HCT116 (cell line): ENCODE results near the gene NXPH2. TPM values are rescaled to one million over a fixed set of nuclear protein-coding genes. Genes with fewer than 3 reads are reported as not detected.

ENCODE experiments used
- ATAC-seq: fragments of 200-7000 bp; cut with Tn5 transposase; 2 replicates; pipeline ENCODE4 v1.9.1; 2020; ENCODE audit warnings: mild to moderate bottlenecking, moderate library complexity
- BruUV-seq: library from RNA; stranded (reverse); fragments of 400-500 nt; replicated peaks from 2 replicates; lab custom pipeline; 2021; lab: Mats Ljungman, UMichigan
- CTCF ChIA-PET: fragments of 300-600 bp; sonication (Branson Sonifier 250); formaldehyde crosslinking; loops from one replicate; lab custom pipeline; 2021; ENCODE audit warnings: antibody characterized with exemption; lab: Charles Lee
- POLR2A ChIA-PET: fragments of 300-600, 350-600 bp; sonication (Branson Sonifier 250); formaldehyde crosslinking; loops from one replicate; lab custom pipeline; 2021; ENCODE audit warnings: antibody characterized with exemption; lab: Charles Lee
- RAD21 ChIA-PET, 2 experiments: fragments of 300-600 bp; sonication (Branson Sonifier 250); formaldehyde crosslinking; loops; one replicate each; lab custom pipeline; 2023; ENCODE audit warnings: low total read pairs in 2 of 2; ENCODE audit not compliant: uncharacterized antibody in 2 of 2, unreplicated experiment in 2 of 2, low non-redundant PET in 1 of 2; lab: Charles Lee
- DNase-seq: peaks from one replicate; pipeline ENCODE4 v3.0.0-alpha.2; 2010; ENCODE audit warnings: low read depth, low spot score
- H2AFZ ChIP-seq: fragments of 200-600 bp; shearing (Covaris generic), sonication (generic); 2 replicates; pipeline ENCODE4 v1.6.1; 2017; ENCODE audit warnings: low read depth, mixed run types, mixed read lengths, antibody characterized with exemption, low read length; ENCODE audit not compliant: poor library complexity, severe bottlenecking
- H3K27ac ChIP-seq: 2 replicates; pipeline ENCODE4 v1.5.1; 2012; ENCODE audit warnings: low read depth, low read length
- H3K27me3 ChIP-seq: fragments of 200-600 bp; sonication (generic); 2 replicates; pipeline ENCODE4 v1.6.1; 2016; ENCODE audit warnings: mixed run types, low read length, mixed read lengths; ENCODE audit not compliant: insufficient read depth
- H3K36me3 ChIP-seq, 2 experiments: fragments of 200-500 bp in 1 of 2; fragments of 200-600 bp in 1 of 2; sonication (Bioruptor generic) in 1 of 2; sonication (generic) in 1 of 2; 2 replicates each; pipeline versions ENCODE4 v1.5.1 to v1.6.1; 2014 to 2016; ENCODE audit warnings: low read length in 2 of 2, inconsistent platforms in 1 of 2, mixed read lengths in 1 of 2, mixed run types in 1 of 2; ENCODE audit not compliant: insufficient read depth in 2 of 2, control insufficient read depth in 1 of 2
- H3K4me1 ChIP-seq, 2 experiments: fragments of 200-600 bp in 1 of 2; sonication (generic) in 1 of 2; 2 replicates each; pipeline versions ENCODE4 v1.5.1 to v1.6.1; 2012 to 2017; ENCODE audit warnings: low read length in 2 of 2, inconsistent platforms in 1 of 2, mild to moderate bottlenecking in 1 of 2, mixed read lengths in 1 of 2, mixed run types in 1 of 2, moderate library complexity in 1 of 2; ENCODE audit not compliant: insufficient read depth in 2 of 2, control insufficient read depth in 1 of 2
- H3K4me2 ChIP-seq: fragments of 200-600 bp; sonication (generic); 2 replicates; pipeline ENCODE4 v1.6.1; 2017; ENCODE audit warnings: mixed run types, low read length, mixed read lengths
- H3K4me3 ChIP-seq, 2 experiments: fragments of 200-600 bp in 1 of 2; sonication (generic) in 1 of 2; replicated peaks in 1 of 2; 2 replicates each; pipeline ENCODE4 v1.5.1; 2011 to 2016; ENCODE audit warnings: low read length in 2 of 2, control low read depth in 1 of 2, low read depth in 1 of 2, mild to moderate bottlenecking in 1 of 2, mixed read lengths in 1 of 2, mixed run types in 1 of 2
- H3K79me2 ChIP-seq: fragments of 200-600 bp; sonication (generic); 2 replicates; pipeline ENCODE4 v1.6.1; 2017; ENCODE audit warnings: mild to moderate bottlenecking, mixed run types, low read length, moderate library complexity, mixed read lengths; ENCODE audit not compliant: insufficient read depth
- H3K9ac ChIP-seq: fragments of 200-600 bp; sonication (generic); 2 replicates; pipeline ENCODE4 v1.6.1; 2016; ENCODE audit warnings: low read length, mixed read lengths
- H3K9me2 ChIP-seq: fragments of 200-600 bp; sonication (generic), shearing (Covaris generic); 2 replicates; pipeline ENCODE4 v1.6.1; 2017; ENCODE audit warnings: mixed run types, mild to moderate bottlenecking, moderate library complexity; ENCODE audit not compliant: insufficient read depth
- H3K9me3 ChIP-seq, 2 experiments: fragments of 200-500 bp in 1 of 2; fragments of 200-600 bp in 1 of 2; sonication (Bioruptor generic) in 1 of 2; sonication (generic) in 1 of 2; 2 replicates each; pipeline ENCODE4 v1.6.1; 2014 to 2017; ENCODE audit warnings: low read length in 2 of 2, mixed read lengths in 2 of 2, inconsistent platforms in 1 of 2, low read depth in 1 of 2, mild to moderate bottlenecking in 1 of 2, mixed run types in 1 of 2, moderate library complexity in 1 of 2; ENCODE audit not compliant: control insufficient read depth in 1 of 2, insufficient read depth in 1 of 2
- H4K20me1 ChIP-seq: fragments of 200-600 bp; sonication (generic), shearing (Covaris generic); 2 replicates; pipeline ENCODE4 v1.6.1; 2017; ENCODE audit warnings: mixed run types, mild to moderate bottlenecking, moderate library complexity; ENCODE audit not compliant: insufficient read depth
- CBX3 ChIP-seq: IDR thresholded peaks from 2 replicates; pipeline ENCODE4 v1.6.1; 2012; ENCODE audit warnings: low read depth
- CEBPB ChIP-seq: IDR thresholded peaks from 2 replicates; pipeline ENCODE4 v1.6.1; 2012; ENCODE audit warnings: low read depth
- ELF1 ChIP-seq: IDR thresholded peaks from 2 replicates; pipeline ENCODE4 v1.6.1; 2012; ENCODE audit warnings: low read depth, borderline replicate concordance
- EZH2phosphoT487 ChIP-seq: fragments of 200-600 bp; IDR thresholded peaks from 2 replicates; pipeline ENCODE4 v1.6.1; 2018; ENCODE audit warnings: antibody characterized with exemption, borderline replicate concordance
- FOSL1 ChIP-seq: IDR thresholded peaks from 2 replicates; pipeline ENCODE4 v1.6.1; 2012; ENCODE audit warnings: low read depth
- RAD21 ChIP-seq: IDR thresholded peaks from 2 replicates; pipeline ENCODE4 v1.6.1; 2012; ENCODE audit warnings: low read depth, mild to moderate bottlenecking
- SIN3A ChIP-seq: IDR thresholded peaks from 2 replicates; pipeline ENCODE4 v1.6.1; 2012; ENCODE audit warnings: low read depth
- SP1 ChIP-seq: IDR thresholded peaks from 2 replicates; pipeline ENCODE4 v1.6.1; 2012; ENCODE audit warnings: low read depth
- SRF ChIP-seq: IDR thresholded peaks from 2 replicates; pipeline ENCODE4 v1.6.1; 2012; ENCODE audit warnings: low read depth
- ZFX ChIP-seq: fragments of 450-650 bp; IDR thresholded peaks from 2 replicates; pipeline ENCODE4 v1.6.1; 2017
- ZNF274 ChIP-seq: fragments of 200-500 bp; sonication (Bioruptor generic); IDR thresholded peaks from 2 replicates; pipeline ENCODE4 v1.6.1; 2014; ENCODE audit warnings: mild to moderate bottlenecking, low read depth, low read length, inconsistent platforms
- intact Hi-C: fragments of 100-400 bp; cut with micrococcal nuclease; formaldehyde crosslinking; loops from 2 replicates; pipeline ENCODE4 v1.10.0; 2022
- total RNA-seq: library from RNA; stranded (reverse); gene quantifications from one replicate; pipeline ENCODE4 v1.2.1, GENCODE V29; 2021; ENCODE audit not compliant: unreplicated experiment
- TF ChIP-seq, protein P1 (sequence below): IDR thresholded peaks from 2 replicates; pipeline ENCODE4 v1.6.1; 2012; ENCODE audit warnings: low read depth

NXPH2 gene
- total RNA-seq, 1 experiment from 2014 or later = not detected

DNA sequence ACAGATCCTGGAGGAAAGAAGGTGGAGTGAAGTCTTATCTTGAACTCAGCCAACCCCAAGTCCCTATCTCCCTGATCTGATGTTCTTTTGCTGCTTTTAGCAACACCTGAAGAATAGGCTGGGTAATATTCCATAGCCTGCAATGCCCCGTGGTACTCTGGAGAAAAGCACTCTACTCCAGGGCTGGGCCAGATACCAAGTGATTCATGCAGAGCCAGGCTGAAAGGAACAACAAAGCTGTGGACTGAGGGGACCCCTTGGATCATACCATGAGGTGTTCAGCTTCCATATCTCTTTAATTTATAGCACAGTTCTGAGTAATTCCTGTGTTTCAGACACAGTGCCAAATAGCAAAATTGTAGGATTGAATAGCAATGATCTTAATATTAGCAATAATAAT lies 130.6 kb downstream of the NXPH2 start:
- TF ChIP-seq CBX3 = no peak
- no peak for TF ChIP-seq SRF
- no peak for TF ChIP-seq SIN3A
- no peak for TF ChIP-seq EZH2phosphoT487
- no peak for TF ChIP-seq CEBPB
- no peak for TF ChIP-seq ZNF274
- no peak for TF ChIP-seq ELF1
- TF ChIP-seq, protein P1, sequence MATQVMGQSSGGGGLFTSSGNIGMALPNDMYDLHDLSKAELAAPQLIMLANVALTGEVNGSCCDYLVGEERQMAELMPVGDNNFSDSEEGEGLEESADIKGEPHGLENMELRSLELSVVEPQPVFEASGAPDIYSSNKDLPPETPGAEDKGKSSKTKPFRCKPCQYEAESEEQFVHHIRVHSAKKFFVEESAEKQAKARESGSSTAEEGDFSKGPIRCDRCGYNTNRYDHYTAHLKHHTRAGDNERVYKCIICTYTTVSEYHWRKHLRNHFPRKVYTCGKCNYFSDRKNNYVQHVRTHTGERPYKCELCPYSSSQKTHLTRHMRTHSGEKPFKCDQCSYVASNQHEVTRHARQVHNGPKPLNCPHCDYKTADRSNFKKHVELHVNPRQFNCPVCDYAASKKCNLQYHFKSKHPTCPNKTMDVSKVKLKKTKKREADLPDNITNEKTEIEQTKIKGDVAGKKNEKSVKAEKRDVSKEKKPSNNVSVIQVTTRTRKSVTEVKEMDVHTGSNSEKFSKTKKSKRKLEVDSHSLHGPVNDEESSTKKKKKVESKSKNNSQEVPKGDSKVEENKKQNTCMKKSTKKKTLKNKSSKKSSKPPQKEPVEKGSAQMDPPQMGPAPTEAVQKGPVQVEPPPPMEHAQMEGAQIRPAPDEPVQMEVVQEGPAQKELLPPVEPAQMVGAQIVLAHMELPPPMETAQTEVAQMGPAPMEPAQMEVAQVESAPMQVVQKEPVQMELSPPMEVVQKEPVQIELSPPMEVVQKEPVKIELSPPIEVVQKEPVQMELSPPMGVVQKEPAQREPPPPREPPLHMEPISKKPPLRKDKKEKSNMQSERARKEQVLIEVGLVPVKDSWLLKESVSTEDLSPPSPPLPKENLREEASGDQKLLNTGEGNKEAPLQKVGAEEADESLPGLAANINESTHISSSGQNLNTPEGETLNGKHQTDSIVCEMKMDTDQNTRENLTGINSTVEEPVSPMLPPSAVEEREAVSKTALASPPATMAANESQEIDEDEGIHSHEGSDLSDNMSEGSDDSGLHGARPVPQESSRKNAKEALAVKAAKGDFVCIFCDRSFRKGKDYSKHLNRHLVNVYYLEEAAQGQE = no peak
- no peak for TF ChIP-seq FOSL1
- no peak for TF ChIP-seq RAD21
- no peak for TF ChIP-seq ZFX
- no peak for TF ChIP-seq SP1
- intact Hi-C loops = no loop called here
- Histone ChIP-seq H3K27ac (no peak overlapping the region), H3K27me3 (no peaks in the 10 kb centered on the region), H3K9ac (no peak overlapping the region), H3K4me3 (no peak overlapping the region), H3K4me2 (no peak overlapping the region), H3K9me3 (no peaks in the 10 kb centered on the region), H3K36me3 (no peaks in the 10 kb centered on the region), H3K4me1 (peaks cover 5 to 11% of the 10 kb centered on the region in 2 experiments; a peak in 2 of 4 replicates), H3K9me2 (no peaks in the 10 kb centered on the region), H3K79me2 (no peaks in the 10 kb centered on the region), H2AFZ (no peak overlapping the region), H4K20me1 (no peaks in the 10 kb centered on the region)
- no peak for DNase-seq
- BruUV-seq = no TSS peak
- RAD21 ChIA-PET = no interaction called here
- no peak for ATAC-seq
- CTCF ChIA-PET = no interaction called here
- POLR2A ChIA-PET = no interaction called here
